ENCODE data around the gene SWI5. TPM values are rescaled to one million over a fixed set of nuclear protein-coding genes. Genes with fewer than 3 reads are reported as not detected.

The SWI5 gene
- total RNA-seq, 2 experiments from 2014 or later, result 11.0 to 11.4 TPM

Other genes starting within 250 kb of the SWI5 start
- 10 to 100 TPM; 12.0 to 14.1 TPM for gene NAIF1, start 209.0 kb upstream of the SWI5 start, total RNA-seq
- gene SLC25A25, start 208.0 kb upstream of the SWI5 start, total RNA-seq, result 10 to 100 TPM; 21.3 to 22.2 TPM
- 10 to 100 TPM; 35.6 to 38.1 TPM for gene PTGES2, start 148.5 kb upstream of the SWI5 start, total RNA-seq
- gene LCN2, start 126.8 kb upstream of the SWI5 start, total RNA-seq, result not detected
- gene BBLN, start 116.0 kb upstream of the SWI5 start, total RNA-seq, result 10 to 100 TPM; 91.3 to 94.1 TPM
- gene CIZ1, start 84.7 kb upstream of the SWI5 start, total RNA-seq, result 100 to 1,000 TPM; 112 to 116 TPM
- under 1 TPM; 0.30 to 0.40 TPM for gene DNM1, start 72.9 kb upstream of the SWI5 start, total RNA-seq
- 10 to 100 TPM; 48.0 to 52.8 TPM for gene GOLGA2, start 269 bp upstream of the SWI5 start, total RNA-seq
- 10 to 100 TPM; 16.9 to 18.9 TPM for gene TRUB2, start 46.2 kb downstream of the SWI5 start, total RNA-seq
- gene COQ4, start 46.6 kb downstream of the SWI5 start, total RNA-seq, result 10 to 100 TPM; 27.6 to 28.4 TPM
- gene SLC27A4, start 64.3 kb downstream of the SWI5 start, total RNA-seq, result 10 to 100 TPM; 13.6 to 14.0 TPM
- 10 to 100 TPM; 62.8 to 64.3 TPM for gene URM1, start 95.1 kb downstream of the SWI5 start, total RNA-seq
- gene CERCAM, start 144.6 kb downstream of the SWI5 start, total RNA-seq, result 1 to 10 TPM; 1.3 TPM
- gene ODF2, start 179.7 kb downstream of the SWI5 start, total RNA-seq, result 10 to 100 TPM; 54.5 to 58.5 TPM
- gene GLE1, start 228.4 kb downstream of the SWI5 start, total RNA-seq, result 10 to 100 TPM; 50.3 to 50.7 TPM

All from activated CD4-positive, alpha-beta memory T cell treated with anti-CD3 and anti-CD28 coated beads, Interleukin-2, amount 10 ng/mL, durations not matched to agents 7 days and 5 days (primary cell).